Skin epidermis (tissue), 12 donors: ENCODE data around the gene UQCR11.

Experiments used
- H3K27ac ChIP-seq, 21 experiments: fragments of 200-600 bp; sonication (generic) in 11 of 21; one replicate each; pipeline ENCODE4 v1.5.0; 2020; ENCODE audit warnings: mild to moderate bottlenecking in 3 of 21, inconsistent platforms in 2 of 21, moderate library complexity in 2 of 21
- H3K4me3 ChIP-seq, 7 experiments: fragments of 200-600 bp; sonication (generic) in 2 of 7; one replicate each; pipeline ENCODE4 v1.5.0; 2020; ENCODE audit warnings: inconsistent platforms in 2 of 7, mild to moderate bottlenecking in 2 of 7, moderate library complexity in 1 of 7

The UQCR11 gene

DNA sequence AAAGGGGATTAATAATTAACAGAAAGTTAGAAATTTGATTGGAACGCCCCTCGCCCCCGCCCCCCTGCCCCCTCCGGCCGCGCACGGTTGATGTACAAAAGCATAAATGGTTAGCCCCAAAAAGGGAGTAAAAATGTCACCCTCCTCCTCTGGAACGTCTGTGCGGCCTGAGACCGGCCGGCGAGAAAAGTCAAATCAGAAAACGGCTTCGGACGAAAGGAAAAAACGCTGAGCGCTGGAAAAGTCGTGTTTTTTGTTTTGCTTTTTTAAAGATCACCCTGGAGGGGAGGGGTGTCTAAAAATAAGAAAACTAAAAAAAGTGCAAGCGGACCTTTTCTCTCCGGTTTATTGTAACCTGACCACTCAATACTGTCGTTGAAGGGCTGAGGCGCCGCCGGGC is 50.3 kb downstream of the UQCR11 start:
- Histone ChIP-seq H3K4me3 (no peak overlapping the region), H3K27ac (no peak overlapping the region)

DNA sequence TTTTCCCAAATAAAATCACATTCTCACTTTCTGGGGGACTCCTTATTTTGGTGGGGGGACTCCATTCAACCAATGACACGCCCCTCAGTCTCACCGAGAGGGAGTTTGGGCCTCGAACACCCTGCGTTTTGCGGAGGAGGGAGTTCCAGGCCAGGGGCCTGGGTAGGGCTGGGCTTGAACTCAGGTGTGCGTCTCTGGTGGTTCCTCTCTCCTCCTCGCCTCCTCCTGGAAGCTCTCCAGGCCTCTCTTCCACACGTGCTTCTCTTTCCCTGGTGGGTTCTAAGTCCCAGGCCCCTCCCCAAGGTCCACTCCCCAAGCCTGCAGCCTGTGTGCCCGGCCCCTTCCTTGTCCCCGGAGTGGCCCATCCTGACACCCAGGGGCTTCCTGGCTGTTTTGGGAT is 51.8 kb downstream of the UQCR11 start:
- H3K4me3 ChIP-seq, result no peak overlapping the region
- H3K27ac ChIP-seq, result no peak overlapping the region

DNA sequence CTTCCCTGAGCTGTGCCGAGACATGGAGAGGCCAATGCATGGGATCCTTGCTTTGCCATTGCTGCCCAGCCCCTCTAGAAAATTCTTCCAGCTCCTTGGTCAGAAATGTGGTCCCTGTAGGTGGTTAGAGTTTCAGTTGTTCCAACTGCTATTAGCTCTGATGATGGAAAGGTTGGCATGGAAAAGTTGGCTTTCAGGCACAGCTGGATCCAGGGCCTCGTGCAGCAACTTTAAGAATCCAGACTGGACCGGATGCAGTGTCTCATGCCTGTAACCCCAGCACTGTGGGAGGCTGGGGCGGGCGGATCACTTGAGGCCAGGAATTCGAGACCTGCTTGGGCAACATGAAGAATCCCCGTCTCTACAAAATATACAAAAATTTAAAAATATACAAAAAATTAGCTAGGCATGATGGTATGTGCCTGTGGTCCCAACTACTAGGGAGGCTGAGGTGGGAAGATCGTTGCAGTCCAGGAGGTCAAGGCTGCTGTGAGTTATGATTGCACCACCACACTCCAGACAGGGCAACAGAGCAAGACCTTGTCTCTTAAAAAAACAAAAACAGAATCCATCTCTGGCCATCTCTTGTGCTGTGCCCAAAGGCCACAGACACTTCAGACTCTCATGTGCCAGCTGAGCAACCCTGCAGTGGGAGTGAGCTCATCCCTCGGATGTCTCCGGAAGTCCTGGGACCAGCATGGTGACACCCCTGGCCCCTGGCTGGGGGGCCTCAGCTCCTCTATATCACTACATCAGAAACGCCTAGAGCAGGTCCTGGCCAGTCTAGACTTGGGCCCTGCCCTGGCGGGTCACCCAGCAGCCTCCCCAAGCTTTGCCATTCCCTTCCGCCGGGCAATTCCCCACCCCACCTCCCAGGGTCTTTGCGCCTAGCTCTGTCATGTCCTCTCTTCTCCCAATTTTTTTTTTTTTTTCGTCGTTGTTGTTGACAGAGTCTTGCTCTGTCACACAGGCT is 53.9 kb downstream of the UQCR11 start:
- Histone ChIP-seq H3K27ac (no peak overlapping the region), H3K4me3 (no peak overlapping the region)

DNA sequence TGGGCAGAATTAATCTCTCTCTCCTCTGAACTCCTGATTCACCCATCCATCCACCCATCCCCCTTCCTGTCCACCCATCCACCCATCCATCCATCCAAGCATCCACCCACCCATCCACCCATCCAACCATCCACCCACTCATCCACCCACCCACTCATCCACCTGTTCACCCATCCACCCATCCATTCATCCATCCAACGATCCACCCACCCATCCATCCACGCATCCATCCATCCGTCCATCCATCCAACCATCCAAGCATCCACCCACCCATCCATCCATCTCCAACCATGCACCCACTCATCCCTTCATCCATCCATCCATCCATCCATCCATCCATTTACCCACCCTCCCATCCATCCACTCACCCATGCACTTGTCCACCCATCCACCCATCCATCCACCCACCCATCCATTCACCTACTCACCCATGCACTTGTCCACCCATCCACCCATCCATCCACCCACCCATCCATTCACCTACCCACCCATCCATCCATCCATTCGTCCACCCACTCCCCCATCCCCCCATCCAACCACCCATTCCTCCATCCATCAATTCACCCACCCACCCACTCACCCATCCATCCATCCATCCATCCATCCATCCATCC is 55.8 kb downstream of the UQCR11 start:
- H3K27ac ChIP-seq, result no peak overlapping the region
- H3K4me3 ChIP-seq, result no peak overlapping the region
